Activated gamma-delta T cell treated with anti-CD3 and anti-CD28 coated beads, Interleukin-2, amount 50 U/mL, for 16 hours (primary cell): ENCODE results near the gene C1QTNF2.

Experiments used
- DNase-seq: peaks from one replicate; pipeline ENCODE4 v3.0.0-alpha.2; 2020; ENCODE audit warnings: low read depth

Gene C1QTNF2, protein sequence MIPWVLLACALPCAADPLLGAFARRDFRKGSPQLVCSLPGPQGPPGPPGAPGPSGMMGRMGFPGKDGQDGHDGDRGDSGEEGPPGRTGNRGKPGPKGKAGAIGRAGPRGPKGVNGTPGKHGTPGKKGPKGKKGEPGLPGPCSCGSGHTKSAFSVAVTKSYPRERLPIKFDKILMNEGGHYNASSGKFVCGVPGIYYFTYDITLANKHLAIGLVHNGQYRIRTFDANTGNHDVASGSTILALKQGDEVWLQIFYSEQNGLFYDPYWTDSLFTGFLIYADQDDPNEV

DNA sequence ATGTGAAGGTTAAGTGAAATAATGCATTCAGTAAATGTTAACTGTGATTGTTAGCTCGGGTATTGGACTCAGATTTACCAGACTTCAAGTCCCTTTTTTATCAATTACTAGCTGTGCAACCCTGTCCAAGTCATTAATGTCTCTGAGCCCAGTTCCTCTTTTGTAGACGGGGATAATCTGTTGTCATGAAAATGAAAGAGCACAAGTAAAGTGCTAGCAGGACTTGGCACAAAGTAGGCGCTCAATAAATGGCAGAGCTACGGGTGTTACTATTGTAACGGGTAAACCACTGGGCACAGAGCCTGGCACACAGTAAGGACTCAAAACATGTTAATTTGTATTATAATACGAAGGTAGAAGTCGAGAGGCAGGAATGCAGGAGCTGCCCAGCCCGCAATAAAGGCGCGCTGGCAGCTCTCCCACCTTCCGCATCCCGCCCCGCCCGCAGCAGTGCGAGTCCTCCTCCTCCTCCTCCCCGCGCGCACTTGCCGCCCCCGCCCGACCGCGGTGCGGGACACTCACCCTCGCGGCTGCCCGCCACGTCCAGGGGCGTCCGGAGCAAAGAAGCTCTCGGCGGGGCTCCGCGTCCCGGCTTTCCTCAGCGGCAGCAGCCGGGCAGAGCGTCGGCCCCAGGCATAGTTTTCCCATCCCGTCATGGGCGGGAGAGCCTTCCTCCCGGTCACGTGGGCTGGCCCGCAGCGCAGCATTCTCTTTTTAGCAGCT lies at the start of gene C1QTNF2:
C1QTNF2 (minus strand) TSS at position 637 of the 723 bp plus-strand sequence. CDS start 15,615 bp downstream, outside the sequence.
- no peak for DNase-seq

DNA sequence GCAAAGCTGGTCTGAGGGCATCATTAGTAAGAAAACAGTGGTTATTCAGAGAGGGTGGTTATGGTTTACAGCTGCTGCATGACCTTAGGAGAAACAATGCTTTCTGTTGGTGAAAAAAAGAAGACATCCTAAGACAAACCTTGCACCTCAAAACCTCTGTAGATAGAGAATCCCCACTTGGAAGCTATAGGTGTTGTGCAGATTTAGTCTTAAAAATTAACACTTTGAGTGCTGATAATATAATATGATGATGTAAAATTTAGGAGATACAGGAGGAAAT lies 49.8 kb upstream of the C1QTNF2 start:
- no peak for DNase-seq

DNA sequence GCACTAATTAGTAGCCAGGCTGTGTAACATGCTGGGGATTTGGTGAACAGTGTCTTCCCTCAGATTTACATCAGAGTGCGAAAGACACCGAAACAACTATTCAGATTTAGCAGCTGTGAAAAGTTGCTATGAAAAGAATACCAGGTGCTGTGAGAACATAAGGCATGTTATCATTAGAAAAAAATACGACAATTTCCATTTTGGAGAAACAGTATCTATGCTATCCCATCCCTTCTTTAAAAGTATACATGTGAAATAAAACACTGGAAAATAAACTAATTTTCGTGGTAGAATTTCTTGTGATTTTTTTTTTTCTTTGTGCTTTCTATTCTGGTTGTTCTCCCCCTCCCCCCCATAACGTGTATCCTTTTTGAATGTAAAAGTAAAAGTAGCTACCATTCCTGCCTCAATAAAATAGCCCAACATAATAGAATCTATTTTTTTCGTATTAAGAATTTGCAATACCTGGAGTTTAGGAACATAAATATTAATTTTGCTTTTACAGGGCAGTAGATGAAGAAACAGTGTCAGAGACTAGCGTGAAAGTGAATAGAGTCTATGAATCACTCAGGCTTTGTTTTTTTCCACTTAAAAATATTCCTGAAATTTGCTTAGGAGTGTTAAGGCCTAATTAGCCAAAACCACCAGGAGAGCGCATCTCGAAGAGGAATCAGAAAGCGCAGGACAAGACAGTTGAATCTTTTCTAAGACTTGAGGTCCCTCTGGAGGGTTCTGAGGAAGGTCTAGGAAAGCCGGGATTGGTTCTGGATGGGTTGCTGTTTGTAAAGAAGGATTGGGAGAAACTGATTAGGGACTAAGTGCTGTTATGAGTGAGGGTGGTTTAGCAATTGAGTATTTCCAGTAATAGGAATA lies 49.3 kb upstream of the C1QTNF2 start:
- DNase-seq: no peak

DNA sequence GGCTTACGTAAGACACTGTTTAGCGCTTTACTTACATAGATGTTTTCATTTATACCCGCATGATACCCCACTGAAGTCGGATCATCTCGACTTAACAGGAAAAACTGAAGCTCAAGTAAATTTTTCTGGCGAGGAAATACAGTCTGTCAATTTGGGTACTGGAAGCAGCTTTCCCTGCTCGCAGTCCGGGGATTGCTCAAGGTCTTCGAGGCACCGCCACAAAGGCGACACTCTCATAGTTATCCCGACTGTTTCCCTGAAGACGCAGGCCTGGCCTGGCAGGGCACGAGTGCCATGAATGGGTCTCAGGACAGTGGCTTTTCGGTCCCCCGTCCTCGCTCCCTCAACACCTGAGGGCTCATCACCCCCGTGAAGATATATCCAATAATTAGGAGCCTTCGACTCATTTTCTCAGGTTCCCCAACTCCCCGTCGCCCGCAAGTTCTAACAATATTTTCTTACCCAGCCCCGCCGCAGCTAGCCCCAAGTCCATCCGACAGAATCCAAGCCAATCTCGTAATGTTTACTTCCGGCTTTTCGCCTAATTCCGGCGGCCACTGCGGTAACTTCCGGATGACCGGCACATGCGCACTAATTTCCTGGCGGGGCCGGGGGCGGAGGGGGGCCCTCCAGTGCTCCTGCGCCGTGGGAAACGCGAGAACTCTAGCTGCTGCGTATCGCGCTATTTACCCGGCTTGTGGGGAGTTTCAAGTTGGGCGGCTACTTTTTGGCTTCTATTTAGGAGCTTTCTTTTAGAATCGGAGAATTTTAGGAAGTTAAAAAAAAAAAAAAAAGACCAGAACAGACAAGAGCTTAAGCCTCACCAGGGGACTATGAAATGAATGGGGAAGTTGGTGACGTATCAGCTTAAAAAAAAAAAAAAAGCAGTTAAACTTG lies 48.4 kb upstream of the C1QTNF2 start, which contains the start of gene SLU7:
SLU7 (minus strand) TSS at position 521 of the 897 bp plus-strand sequence. CDS start 3,787 bp downstream, outside the sequence.
- peak; percentile 90 for DNase-seq

DNA sequence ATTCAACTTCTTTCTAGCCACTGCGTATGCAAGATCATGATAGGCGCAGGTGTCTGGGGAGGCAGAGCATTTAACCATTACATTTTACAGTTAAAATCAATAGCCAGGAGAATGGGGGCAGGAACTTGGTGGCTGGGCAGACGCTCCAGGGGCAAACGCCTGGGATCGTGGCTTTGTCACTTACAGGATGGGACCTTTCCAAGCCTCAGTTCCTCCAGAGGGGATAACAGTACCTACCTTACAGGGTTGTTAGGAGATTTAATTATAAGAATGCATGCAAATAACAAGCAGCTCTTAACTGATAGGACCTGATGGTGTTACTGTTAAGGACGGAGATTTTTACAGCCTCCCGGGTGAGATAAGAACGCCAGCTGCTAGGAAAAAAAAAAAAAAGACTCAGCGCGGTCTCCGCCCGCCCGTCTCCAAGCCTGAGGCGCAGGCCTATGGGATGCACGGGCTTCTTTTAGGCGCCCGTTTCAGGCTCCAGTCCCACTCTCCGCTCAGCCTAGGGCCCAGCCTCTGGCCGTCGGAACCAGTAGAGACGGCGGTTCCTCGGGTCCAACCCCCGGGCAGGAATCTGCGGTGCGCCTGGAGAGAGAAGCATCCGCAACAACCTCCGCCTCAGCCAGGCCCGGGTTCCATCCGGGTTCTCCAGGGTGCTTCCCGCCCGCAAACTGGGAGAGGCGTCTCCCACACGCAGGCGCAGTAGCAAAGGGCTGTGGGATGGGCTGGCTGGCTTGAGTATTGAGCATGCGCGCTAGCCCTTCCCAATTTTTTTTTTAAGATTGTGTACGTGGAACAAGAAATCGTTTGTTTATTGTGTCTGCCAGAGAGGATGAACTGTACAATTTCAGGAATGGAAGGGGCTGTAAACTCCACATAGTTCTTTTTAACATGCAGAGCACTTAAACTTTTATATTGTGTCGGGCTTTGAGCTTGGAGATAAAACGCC lies 29.3 kb upstream of the C1QTNF2 start, which contains the start of gene FAM200C:
FAM200C (minus strand) TSS at position 653 of the 952 bp plus-strand sequence. CDS start 4,564 bp downstream, outside the sequence.
- peak; percentile 33 for DNase-seq

DNA sequence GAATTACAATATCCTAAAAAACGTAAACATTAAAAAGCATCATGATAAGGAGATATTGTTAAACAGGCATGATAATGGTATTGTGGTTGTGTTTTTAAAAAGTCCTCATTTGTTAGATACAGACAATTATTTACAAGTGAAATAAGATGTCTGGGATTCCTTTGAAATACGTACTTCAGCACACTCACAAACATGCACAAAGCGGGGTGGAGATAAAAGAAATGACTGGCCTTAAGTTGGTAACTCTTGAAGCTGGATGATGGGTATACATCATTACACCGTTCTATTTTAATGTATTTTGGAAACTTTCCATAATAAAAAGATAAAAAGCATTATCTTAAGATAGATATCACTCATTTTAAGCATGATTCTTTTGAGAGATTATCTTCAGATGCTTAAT lies 28.4 kb upstream of the C1QTNF2 start:
- DNase-seq: no peak

DNA sequence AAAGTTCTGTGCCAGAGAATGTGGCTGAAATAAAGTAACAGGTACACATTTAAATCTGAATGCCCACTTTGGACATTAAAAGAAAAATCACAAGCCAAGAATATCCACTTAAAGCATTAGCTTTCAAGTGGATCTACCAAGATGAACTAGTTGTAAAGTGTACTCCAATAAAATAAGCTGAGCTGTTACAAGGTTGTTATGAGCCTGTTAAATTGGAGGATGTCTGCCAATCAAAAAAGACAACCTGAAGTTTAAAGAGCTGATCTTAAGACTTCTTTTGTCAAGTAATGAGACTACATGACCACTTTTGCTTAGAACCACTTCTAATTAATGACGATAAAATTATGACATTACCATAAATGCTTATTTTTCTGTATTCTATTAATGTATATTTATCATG lies 27.1 kb upstream of the C1QTNF2 start:
- no peak for DNase-seq

DNA sequence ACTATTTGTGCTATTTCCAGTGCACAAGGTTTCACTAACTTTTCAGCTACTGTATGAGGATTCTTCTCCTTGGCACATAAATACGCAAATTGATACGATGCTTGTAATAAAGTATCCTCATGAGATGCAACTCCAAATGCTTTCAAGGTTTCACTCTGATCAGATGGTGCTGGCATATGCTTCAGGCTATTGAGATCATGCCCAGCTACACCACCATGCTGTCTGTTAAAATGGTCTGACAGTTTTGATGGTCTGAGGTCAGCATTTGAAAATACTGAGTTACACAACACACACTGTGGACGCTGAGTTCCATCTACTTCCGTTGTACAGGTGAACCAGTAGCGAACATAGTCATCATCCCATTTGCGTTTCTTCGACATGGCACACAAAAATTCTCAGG lies 24.7 kb upstream of the C1QTNF2 start:
- no peak for DNase-seq

DNA sequence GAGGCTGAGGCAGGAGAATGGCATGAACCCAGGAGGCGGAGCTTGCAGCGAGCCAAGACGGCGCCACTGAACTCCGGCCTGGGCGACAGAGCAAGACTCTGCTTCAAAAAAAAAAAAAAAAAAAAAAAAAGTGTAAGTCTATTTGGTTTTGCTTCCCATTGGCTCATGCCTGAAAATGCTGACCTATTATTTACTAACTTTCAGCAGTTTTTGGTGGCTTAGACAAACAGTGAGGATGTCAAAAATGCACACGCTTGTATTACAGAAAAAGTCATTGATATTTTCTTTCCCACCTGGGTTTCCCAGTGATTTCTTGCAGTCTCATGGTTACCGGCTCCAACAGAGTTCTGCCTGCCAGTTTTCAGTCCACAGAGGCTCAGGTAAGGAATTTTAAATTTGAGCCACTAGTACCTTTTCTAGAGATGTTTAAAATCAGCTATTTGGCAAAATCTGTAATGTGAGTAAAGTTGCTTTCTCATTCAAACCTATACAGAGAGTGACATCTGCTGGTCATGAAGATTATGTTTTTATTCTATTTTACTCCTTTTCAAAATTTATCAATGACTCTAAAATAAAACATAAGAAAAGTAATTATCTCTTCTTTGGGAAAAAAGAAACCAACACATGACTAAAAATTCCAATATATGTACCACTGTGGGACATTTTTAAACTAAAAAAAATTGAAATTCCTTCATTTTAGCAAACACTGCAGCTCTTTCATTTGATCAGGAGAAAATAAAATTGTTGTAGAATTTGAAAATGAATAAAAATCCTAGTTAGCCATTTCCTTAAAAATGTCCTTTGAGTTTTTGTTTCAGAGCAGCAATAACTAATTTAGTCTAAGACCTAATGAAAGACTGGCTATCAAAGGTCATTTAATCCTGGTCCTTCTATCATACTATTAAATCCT lies 20.6 kb upstream of the C1QTNF2 start:
- no peak for DNase-seq

DNA sequence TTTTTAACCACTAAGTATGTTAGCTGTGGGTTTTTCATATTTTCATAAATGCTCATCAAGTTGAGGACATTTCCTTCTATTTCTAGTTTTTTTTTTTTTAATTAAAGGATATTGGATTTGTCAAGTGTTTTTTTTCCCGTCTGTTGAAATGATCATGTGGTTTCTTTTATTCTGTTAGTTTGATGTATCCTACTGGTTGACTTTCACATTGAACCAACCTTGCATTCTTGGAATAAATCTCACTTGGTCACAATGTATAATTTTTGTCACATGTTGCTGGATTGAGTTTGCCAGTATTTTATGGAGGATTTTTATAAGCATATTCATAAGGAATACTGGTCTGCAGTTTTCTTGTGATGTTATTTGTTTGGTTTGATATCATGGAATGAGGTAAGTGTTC lies 17.0 kb upstream of the C1QTNF2 start:
- DNase-seq: no peak

DNA sequence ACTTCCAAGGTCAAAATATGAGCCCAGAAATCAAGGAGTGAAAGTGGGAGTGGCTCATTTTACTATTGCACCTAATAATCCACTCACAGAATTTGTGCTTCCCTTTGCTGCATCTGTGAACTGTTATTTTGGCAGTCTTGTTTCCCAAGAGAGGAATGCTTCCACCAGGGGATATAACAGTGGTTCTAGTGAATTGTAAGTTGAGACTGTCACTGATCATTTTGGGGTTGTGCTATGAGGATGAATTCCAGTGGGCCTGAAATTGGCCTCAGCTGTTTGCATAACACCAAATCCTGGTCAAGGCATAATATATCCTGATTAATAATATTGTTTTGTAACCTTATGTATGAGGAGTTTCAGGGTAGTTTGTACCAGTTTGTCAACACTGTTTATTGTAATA lies 15.1 kb upstream of the C1QTNF2 start:
- DNase-seq: no peak

DNA sequence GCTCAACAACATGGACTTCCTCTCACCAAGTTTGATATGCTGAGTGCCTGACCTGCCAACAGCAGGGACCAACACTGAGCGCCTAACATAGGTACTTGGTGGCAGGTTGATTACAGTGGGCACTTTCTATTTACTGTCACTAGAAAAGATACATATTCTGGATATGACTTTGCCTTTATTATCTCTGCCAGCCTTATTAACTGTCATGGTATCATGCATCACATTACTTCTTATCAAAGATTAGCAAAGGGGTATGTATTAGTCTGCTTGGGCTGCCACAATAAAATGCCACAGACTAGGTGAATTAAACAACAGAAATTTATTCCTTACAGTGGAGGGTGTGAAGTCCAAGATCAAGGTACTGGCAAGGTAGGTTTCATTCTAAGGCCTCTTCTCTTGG lies 14.3 kb upstream of the C1QTNF2 start:
- DNase-seq: no peak

DNA sequence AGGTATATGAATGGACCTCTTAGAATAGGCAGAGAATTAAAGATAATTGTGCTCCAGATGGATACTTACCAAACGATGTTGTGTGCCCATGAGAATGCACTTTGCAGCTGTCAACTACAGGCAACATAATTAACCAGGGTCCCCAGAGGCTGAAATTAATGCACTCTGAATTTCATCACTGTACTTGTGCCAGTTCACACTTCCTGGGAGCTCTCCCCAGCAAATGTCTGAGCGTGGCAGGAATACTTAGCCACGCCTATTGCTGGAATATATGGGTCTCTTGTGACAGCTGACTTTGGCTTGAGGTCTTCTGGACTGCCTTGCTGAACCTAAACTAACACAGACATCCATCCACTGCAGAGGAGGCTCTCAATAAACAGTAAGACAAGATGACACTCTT lies 11.9 kb upstream of the C1QTNF2 start:
- no peak for DNase-seq

DNA sequence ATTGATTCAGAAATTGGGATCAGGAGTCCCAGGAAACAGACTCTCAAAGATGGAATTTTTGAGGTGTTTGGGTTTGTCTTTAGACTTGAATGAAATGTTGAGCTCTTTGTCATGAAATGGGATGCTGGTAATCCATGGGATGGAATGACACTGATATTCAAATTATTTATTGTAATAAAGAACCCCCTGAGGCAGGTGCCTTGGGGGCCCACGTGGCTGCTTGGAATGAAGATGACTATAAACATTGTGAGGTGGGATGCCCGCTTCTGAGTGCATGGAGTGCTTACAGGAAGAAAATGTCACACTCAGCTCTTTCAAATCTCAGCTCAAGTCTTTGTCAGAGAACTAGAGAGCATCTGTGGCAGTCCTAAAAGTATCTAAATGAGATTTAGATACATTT lies 9.6 kb upstream of the C1QTNF2 start:
- DNase-seq: no peak

DNA sequence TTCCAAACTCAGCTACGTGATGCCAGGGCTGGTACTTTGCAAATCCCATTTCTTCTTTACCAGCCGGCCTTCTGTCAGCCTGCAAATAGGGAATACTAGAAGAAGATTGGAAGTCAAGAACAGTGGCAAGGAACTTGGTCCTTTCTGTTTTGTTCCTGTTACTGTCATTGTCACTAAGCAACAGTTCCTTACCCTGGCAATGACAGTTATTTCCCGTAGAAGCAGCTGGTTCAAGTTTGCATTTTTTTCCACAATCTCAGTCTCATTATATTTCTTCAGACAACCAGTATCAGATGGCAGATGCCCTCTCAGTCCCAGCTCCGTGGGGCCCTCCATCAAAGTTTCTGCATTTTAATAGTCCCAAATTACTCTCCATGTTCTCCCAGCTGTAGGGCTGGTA lies 9.1 kb upstream of the C1QTNF2 start:
- DNase-seq: no peak

DNA sequence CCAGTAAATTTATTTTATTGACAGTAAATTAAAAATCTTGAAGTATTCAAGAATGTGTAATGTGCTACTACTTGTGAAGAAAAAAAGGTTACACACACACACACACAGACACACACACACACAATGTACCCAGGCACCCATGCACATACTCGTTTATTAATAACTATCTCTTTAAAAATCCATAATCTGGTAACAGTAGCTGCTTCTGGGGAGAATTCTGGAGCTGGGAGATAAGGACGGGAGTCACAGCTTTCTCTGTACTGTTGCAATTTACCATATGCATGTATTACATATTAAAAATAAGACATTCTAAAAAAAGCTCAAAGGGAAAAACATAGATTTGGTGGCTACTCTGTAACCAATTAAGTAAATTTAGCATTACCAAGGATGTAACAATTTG lies 7.9 kb upstream of the C1QTNF2 start:
- DNase-seq: no peak

DNA sequence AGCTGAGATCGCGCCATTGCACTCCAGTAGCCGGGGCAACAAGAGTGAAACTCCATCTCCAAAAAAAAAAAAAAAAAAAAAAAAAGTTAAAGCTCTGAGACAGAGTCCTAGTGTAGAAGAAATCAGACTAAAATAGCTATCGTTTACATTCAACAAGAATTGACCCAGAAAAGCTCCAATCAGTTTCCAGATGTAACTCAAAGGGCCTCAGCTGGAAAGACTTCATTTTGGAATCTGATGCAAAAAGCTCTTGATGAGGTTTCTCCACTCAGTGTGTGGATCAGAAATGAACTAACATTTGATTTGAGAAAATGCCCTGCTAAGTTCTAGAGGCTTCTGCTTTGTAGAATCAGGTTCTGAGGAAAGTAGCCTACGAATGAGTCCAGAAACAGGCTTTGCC lies 7.2 kb upstream of the C1QTNF2 start:
- DNase-seq: no peak

DNA sequence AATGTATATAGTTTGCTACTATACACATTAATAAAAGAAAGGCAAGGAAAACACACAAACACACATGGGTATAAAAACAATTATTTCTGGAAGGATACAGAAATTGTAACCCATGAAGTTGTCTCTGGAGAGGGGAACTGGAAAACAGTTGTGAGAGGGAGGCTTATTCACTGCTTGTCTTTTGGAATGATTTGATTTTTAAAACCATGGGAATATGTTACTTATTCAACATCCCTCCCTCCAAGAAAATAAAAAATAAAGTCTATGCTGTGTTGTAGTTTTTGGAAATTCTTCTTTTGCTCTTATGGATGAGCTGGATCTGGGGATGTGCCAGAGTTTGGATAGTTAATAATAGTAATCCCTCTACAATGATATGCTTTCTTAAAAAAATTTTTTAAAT lies 6.0 kb upstream of the C1QTNF2 start:
- no peak for DNase-seq

DNA sequence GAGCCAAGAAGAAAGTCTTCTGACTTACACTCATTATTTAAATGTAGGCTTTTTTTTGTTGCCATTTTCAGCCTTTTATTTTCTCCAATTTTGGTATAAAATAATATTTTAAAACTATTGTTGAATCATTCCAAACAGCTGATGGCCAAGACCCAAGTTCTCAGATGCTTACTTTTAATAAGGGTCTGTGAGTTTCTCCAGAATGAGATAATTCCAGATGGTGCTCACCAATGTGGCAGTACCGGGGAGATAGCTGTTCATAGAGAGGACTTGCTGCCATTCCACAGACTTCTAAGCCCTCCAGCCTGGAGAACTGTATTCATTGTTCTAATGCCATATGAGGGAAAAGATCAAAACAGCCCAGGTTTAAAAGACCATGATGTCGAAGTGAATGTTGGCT lies 5.3 kb upstream of the C1QTNF2 start:
- no peak for DNase-seq
